Smooth muscle cell (in vitro differentiated cells): ENCODE results near the gene LAYN. TPM values are rescaled to one million over a fixed set of nuclear protein-coding genes. Genes with fewer than 3 reads are reported as not detected.

ENCODE experiments used
- DNase-seq: peaks from one replicate; lab custom pipeline; 2025; ENCODE audit not compliant: unreplicated experiment; lab: John Stamatoyannopoulos, UW
- H2AFZ ChIP-seq: fragments of 200-600 bp; sonication (generic); 2 replicates; pipeline ENCODE4 v1.6.0; 2016; ENCODE audit warnings: antibody characterized with exemption, low read depth, mild to moderate bottlenecking
- H3F3A ChIP-seq: fragments of 200-600 bp; sonication (generic); 2 replicates; pipeline ENCODE4 v1.6.0; 2017; ENCODE audit warnings: antibody characterized with exemption, low read depth
- H3K27ac ChIP-seq: fragments of 200-600 bp; sonication (generic); 2 replicates; pipeline ENCODE4 v1.5.1; 2016; ENCODE audit warnings: low read depth, mild to moderate bottlenecking
- H3K27me3 ChIP-seq: fragments of 200-600 bp; sonication (generic); 2 replicates; pipeline ENCODE4 v1.6.1; 2016; ENCODE audit warnings: low read depth, mild to moderate bottlenecking
- H3K36me3 ChIP-seq: fragments of 200-600 bp; sonication (generic); 2 replicates; pipeline ENCODE4 v1.5.1; 2016; ENCODE audit warnings: low read depth
- H3K4me1 ChIP-seq: fragments of 200-600 bp; sonication (generic); 2 replicates; pipeline ENCODE4 v1.5.1; 2016; ENCODE audit warnings: low read depth
- H3K4me2 ChIP-seq: fragments of 200-600 bp; sonication (generic); 2 replicates; pipeline ENCODE4 v1.6.0; 2016; ENCODE audit warnings: mild to moderate bottlenecking
- H3K4me3 ChIP-seq: fragments of 200-600 bp; sonication (generic); 2 replicates; pipeline ENCODE4 v1.5.1; 2016; ENCODE audit warnings: mild to moderate bottlenecking
- H3K79me2 ChIP-seq: fragments of 200-600 bp; sonication (generic); 2 replicates; pipeline ENCODE4 v1.6.0; 2016; ENCODE audit warnings: low read depth, mild to moderate bottlenecking
- H3K9ac ChIP-seq: fragments of 200-600 bp; sonication (generic); 2 replicates; pipeline ENCODE4 v1.6.0; 2016; ENCODE audit warnings: low read depth
- H3K9me3 ChIP-seq: fragments of 200-600 bp; sonication (generic); replicated peaks from 2 replicates; pipeline ENCODE4 v1.5.1; 2016; ENCODE audit warnings: low read depth
- H4K20me1 ChIP-seq: fragments of 200-600 bp; sonication (generic); 2 replicates; pipeline ENCODE4 v1.6.0; 2016; ENCODE audit warnings: low read depth
- CTCF ChIP-seq: fragments of 200-600 bp; sonication (generic); IDR thresholded peaks from 2 replicates; pipeline ENCODE4 v1.5.1; 2017; ENCODE audit warnings: borderline replicate concordance, mild to moderate bottlenecking, antibody characterized with exemption; ENCODE audit not compliant: insufficient read depth, poor library complexity, severe bottlenecking
- WGBS: methylation state at CpG from one replicate; pipeline ENCODE4 v1.1.7; 2016; ENCODE audit warnings: low lambda C conversion rate; 5-methylcytosine and 5-hydroxymethylcytosine counted together
- polyA plus RNA-seq: library from polyadenylated mRNA; unstranded; fragments of >200 nt; fragmentation: Nextera tagmentation; extraction: Ambion mirVana; gene quantifications from 2 replicates; pipeline ENCODE4 v1.2.1, GENCODE V29; 2016
- total RNA-seq: library from RNA; depleted of rRNA; stranded (reverse); fragments of >200 nt; gene quantifications from 2 replicates; pipeline ENCODE4 v1.2.3, GENCODE V29; 2014

The LAYN gene
- total and polyA plus RNA-seq, 2 experiments from 2014 or later: 52.6 to 67.4 TPM

- WGBS: 22% methylated on average over 3 of the region's 3 CpGs
- Histone ChIP-seq H3K27ac (no peak overlapping the region), H3K9me3 (no peaks in the 10 kb centered on the region), H2AFZ (no peak overlapping the region), H3K79me2 (no peaks in the 10 kb centered on the region), H3F3A (peaks cover 8% of the 10 kb centered on the region), H3K4me3 (no peak overlapping the region), H3K9ac (no peak overlapping the region), H3K36me3 (peaks cover 11% of the 10 kb centered on the region), H4K20me1 (peaks cover 16% of the 10 kb centered on the region), H3K27me3 (no peaks in the 10 kb centered on the region), H3K4me1 (peaks cover 11% of the 10 kb centered on the region), H3K4me2 (no peak overlapping the region)
- no peak for TF ChIP-seq CTCF
- DNase-seq: no peak
Observed at GRCh38 chr11:111549869-111550203, 9.3 kb downstream of the LAYN start.

DNA sequence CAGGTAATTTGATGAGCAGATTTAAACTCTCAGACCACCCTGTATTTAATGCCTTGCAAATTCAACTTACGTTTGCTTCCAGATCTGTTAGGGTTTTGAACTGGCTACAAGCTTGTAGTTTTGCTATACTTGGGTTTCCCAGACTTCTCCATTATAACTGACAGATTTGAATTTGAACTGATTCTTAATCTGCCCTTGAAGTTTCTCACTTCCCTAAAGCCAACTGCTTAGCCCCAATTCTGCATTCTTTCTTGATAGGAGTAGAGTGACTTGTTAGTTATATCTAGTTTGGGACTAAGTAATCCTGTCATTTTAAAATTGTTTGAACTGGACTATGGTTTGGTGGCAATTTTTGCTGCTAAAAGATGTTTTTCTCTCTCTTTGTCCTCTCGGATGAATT is 9.7 kb downstream of the LAYN start:
- peaks cover 14% of the 10 kb centered on the region for H3K36me3 ChIP-seq
- peaks cover 8% of the 10 kb centered on the region for H3F3A ChIP-seq
- 85% methylated on average over 2 of the region's 2 CpGs for WGBS
- no peak overlapping the region for H2AFZ ChIP-seq
- peaks cover 16% of the 10 kb centered on the region for H4K20me1 ChIP-seq
- no peaks in the 10 kb centered on the region for H3K79me2 ChIP-seq
- H3K27me3 ChIP-seq: no peaks in the 10 kb centered on the region
- no peak for TF ChIP-seq CTCF
- H3K9me3 ChIP-seq: no peaks in the 10 kb centered on the region
- no peak overlapping the region for H3K4me2 ChIP-seq
- no peak overlapping the region for H3K9ac ChIP-seq
- DNase-seq: no peak
- no peak overlapping the region for H3K27ac ChIP-seq
- H3K4me1 ChIP-seq: peaks cover 11% of the 10 kb centered on the region
- no peak overlapping the region for H3K4me3 ChIP-seq

DNA sequence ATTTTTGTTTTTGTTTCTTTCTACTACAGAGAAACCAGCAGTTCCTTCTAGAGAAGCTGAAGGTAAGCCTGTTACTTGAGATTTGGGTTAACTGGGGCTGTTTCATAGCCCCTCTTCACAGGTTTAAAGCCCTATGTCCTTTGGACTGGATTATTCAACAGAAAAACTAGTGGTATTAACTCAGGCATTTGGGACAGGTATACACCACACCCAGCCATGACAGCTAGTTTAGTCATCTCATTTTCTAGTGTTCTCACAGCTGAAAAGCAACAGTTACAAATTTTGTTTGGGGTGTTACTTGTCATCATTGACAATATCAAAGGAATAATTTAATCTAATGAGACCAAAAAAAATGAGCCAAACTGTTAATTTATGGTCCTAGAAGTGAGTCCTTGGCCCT is 14.0 kb downstream of the LAYN start:
- H3K9ac ChIP-seq: no peak overlapping the region
- H3K4me2 ChIP-seq: no peak overlapping the region
- no peaks in the 10 kb centered on the region for H3F3A ChIP-seq
- H3K36me3 ChIP-seq: peaks cover 7% of the 10 kb centered on the region
- no peaks in the 10 kb centered on the region for H3K79me2 ChIP-seq
- DNase-seq: no peak
- no peaks in the 10 kb centered on the region for H3K27me3 ChIP-seq
- H3K4me1 ChIP-seq: peaks cover 8% of the 10 kb centered on the region
- no peaks in the 10 kb centered on the region for H4K20me1 ChIP-seq
- H3K27ac ChIP-seq: peak overlapping the region; percentile 76
- H3K9me3 ChIP-seq: no peaks in the 10 kb centered on the region
- TF ChIP-seq CTCF: no peak
- H3K4me3 ChIP-seq: no peak overlapping the region
- no peak overlapping the region for H2AFZ ChIP-seq

DNA sequence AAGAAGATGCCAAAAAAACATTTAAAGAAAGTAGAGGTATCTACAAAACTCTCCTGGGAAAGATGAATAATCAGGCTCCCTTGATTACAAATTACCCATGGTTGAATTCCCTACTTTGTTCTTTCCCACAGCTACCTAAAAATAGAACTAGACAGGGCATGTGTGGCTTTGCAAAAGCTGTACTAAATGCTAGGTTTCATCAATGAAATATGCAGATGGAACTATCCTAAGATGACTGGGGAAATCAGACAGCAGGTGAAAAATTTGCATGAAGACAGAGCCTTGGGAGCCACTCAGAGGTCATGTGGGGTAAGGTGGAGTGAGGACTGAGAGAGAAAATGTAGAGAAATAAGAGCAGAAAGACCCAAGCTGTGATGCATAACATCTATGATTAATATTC is 14.7 kb downstream of the LAYN start:
- no peaks in the 10 kb centered on the region for H4K20me1 ChIP-seq
- peak overlapping the region; percentile 33 for H3K9ac ChIP-seq
- peak overlapping the region; percentile 76 for H3K27ac ChIP-seq
- H3F3A ChIP-seq: no peaks in the 10 kb centered on the region
- H3K9me3 ChIP-seq: no peaks in the 10 kb centered on the region
- H3K27me3 ChIP-seq: no peaks in the 10 kb centered on the region
- DNase-seq: no peak
- no peak overlapping the region for H2AFZ ChIP-seq
- H3K36me3 ChIP-seq: peaks cover 7% of the 10 kb centered on the region
- no peak overlapping the region for H3K4me2 ChIP-seq
- H3K79me2 ChIP-seq: no peaks in the 10 kb centered on the region
- no peak for TF ChIP-seq CTCF
- H3K4me1 ChIP-seq: peaks cover 6% of the 10 kb centered on the region
- H3K4me3 ChIP-seq: no peak overlapping the region
